Aorta (tissue), 5 donors: ENCODE data around the gene TSPAN11. TPM values are rescaled to one million over a fixed set of nuclear protein-coding genes. Genes with fewer than 3 reads are reported as not detected.
"Not testable (repeated sequence)": the region's sequence is repeated elsewhere in the genome, so short reads cannot be mapped to it uniquely, and the experiment has no call there.

Source experiments
- ATAC-seq: fragments of 200-7000 bp; cut with Tn5 transposase; one replicate; pipeline ENCODE4 v1.9.1; 2022; ENCODE audit warnings: moderate library complexity; ENCODE audit not compliant: low FRiP score
- DNase-seq, 2 donors: peaks; one replicate each; pipeline ENCODE4 v3.0.0-alpha.2; 2020
- H3K27ac ChIP-seq, 2 donors: one replicate each; pipeline ENCODE4 v1.5.1; 2013; ENCODE audit warnings: low read length in 2 of 2, mild to moderate bottlenecking in 2 of 2, moderate library complexity in 2 of 2, control low read depth in 1 of 2, inconsistent platforms in 1 of 2, low read depth in 1 of 2
- H3K27me3 ChIP-seq, 2 donors: one replicate each; pipeline ENCODE4 v1.6.1; 2013; ENCODE audit warnings: control low read depth in 1 of 2, low read length in 1 of 2, mild to moderate bottlenecking in 1 of 2, moderate library complexity in 1 of 2; ENCODE audit not compliant: insufficient read depth in 2 of 2, control insufficient read depth in 1 of 2
- H3K36me3 ChIP-seq, 2 donors: one replicate each; pipeline ENCODE4 v1.6.1; 2013; ENCODE audit warnings: control low read depth in 1 of 2, low read length in 1 of 2, mild to moderate bottlenecking in 1 of 2; ENCODE audit not compliant: insufficient read depth in 2 of 2, control insufficient read depth in 1 of 2
- H3K4me1 ChIP-seq, 2 donors: one replicate each; pipeline ENCODE4 v1.6.1; 2013; ENCODE audit warnings: low read length in 2 of 2, control low read depth in 1 of 2, mild to moderate bottlenecking in 1 of 2, moderate library complexity in 1 of 2; ENCODE audit not compliant: insufficient read depth in 2 of 2, control insufficient read depth in 1 of 2
- H3K4me3 ChIP-seq, 2 donors: one replicate each; pipeline ENCODE4 v1.5.1; 2013; ENCODE audit warnings: low read length in 2 of 2, control low read depth in 1 of 2, mild to moderate bottlenecking in 1 of 2
- H3K9me3 ChIP-seq: one replicate; pipeline ENCODE4 v1.6.1; 2013; ENCODE audit warnings: mild to moderate bottlenecking, low read length; ENCODE audit not compliant: control insufficient read depth
- WGBS, 2 donors: extraction: QIAGEN DNeasy Blood & Tissue Kit; methylation state at CpG; one replicate each; pipeline ENCODE4 v1.1.7; 2013; 5-methylcytosine and 5-hydroxymethylcytosine counted together
- intact Hi-C, 2 donors: fragments of 100-400 bp; cut with DNase I; formaldehyde crosslinking; loops; one replicate each; pipeline versions ENCODE4 v1.14.2 to v1.15.0; 2022
- polyA plus RNA-seq, 2 donors: library from polyadenylated mRNA; stranded (reverse); fragments of 200-250 nt; gene quantifications; one replicate each; pipeline ENCODE4 v1.2.3, GENCODE V29; 2013
- total RNA-seq, 2 donors: library from RNA; stranded (reverse); fragmentation: NEBNext Ultra II Directional; extraction: Animal tissue kit (Norgen Biotek cat#: 25700); gene quantifications; one replicate each; pipeline ENCODE4 v1.2.1, GENCODE V29; 2021
- donor health status: healthy with polysubstance abuse.
- donor health status: Bipolar disorder and iron deficiency.
- donor health status: DM: no; HTN: no; CAD: no.
- donor health status: DM: no; HTN: no; CAD: no.
- donor health status: DM: yes; HTN: yes; CAD: no.

TSPAN11 gene
- total and polyA plus RNA-seq, 4 donors, result 0.03 to 14.1 (median 2.8) TPM; not detected in 1

- intact Hi-C loops, result no loop called here
- Histone ChIP-seq H3K27me3 (peaks cover 0 to 3% of the 10 kb centered on the region in 2 donors), H3K4me1 (no peaks in the 10 kb centered on the region), H3K4me3 (no peak overlapping the region), H3K9me3 (peaks cover 3% of the 10 kb centered on the region), H3K27ac (no peak overlapping the region), H3K36me3 (no peaks in the 10 kb centered on the region)
- no peak for DNase-seq
- no peak for ATAC-seq
Observed at GRCh38 chr12:30887226-30887625, 39.3 kb upstream of the TSPAN11 start.

DNA sequence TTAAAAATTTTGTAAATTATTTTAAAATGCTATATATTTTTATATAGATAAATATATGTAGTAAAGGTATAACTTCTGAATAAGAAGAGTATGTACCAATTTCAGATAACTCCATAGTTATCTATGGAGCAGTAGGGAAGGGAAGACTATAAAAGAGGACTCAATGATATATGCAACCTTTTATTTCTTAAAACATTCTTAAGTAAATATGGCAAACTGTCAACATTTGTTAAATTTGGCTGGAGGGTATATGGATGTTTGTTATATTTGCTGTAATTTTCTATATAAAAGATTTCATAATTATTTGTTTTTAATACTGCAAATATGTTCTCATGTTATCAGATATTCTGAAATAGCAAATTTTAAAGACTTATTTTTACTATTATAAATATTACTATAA, 38.3 kb upstream of the TSPAN11 start:
- H3K9me3 ChIP-seq, result peaks cover 3% of the 10 kb centered on the region
- H3K36me3 ChIP-seq, result no peaks in the 10 kb centered on the region
- no peak overlapping the region for H3K4me3 ChIP-seq
- H3K27me3 ChIP-seq, result peaks cover 0 to 3% of the 10 kb centered on the region in 2 donors
- H3K27ac ChIP-seq, result no peak overlapping the region
- H3K4me1 ChIP-seq, result no peaks in the 10 kb centered on the region
- DNase-seq, result no peak
- ATAC-seq, result no peak
- intact Hi-C loops, result no loop called here

DNA sequence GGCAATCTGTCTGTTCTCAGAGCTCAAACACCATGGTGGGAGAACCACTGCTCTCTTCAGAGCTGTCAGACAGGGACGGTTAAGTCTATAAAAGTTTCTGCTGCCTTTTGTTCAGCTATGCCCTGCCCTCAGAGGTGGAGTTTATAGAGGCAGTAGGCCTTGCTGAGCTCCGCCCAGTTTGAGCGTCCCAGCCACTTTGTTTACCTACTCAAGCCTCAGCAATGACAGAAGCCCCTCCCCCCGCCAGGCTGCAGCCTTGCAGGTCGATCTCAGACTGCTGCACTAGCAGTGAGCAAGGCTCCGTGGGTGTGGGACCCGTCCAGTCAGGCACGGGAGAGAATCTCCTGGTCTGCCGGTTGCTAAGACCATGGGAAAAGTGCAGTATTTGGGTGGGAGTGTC, 32.0 kb upstream of the TSPAN11 start:
- H3K27ac ChIP-seq, H3K27me3 ChIP-seq, ATAC-seq, DNase-seq, H3K4me1 ChIP-seq, H3K36me3 ChIP-seq, H3K9me3 ChIP-seq, H3K4me3 ChIP-seq, intact Hi-C loops: not testable (repeated sequence)
- 48 to 57% methylated on average over 9 of the region's 9 CpGs for WGBS, 2 donors

- 30 to 39% methylated on average over 3 of the region's 3 CpGs for WGBS, 2 donors
Observed at GRCh38 chr12:30896461-30896860, 30.1 kb upstream of the TSPAN11 start.

GRCh38 chr12:30898846-30899245, 27.7 kb upstream of the TSPAN11 start:
- no peaks in the 10 kb centered on the region for H3K36me3 ChIP-seq
- DNase-seq (no peak), ATAC-seq (no peak)
- H3K4me3 ChIP-seq, result no peak overlapping the region
- 82 to 84% methylated on average over 1 of the region's 1 CpG for WGBS, 2 donors
- intact Hi-C loops, result no loop called here
- no peaks in the 10 kb centered on the region for H3K4me1 ChIP-seq
- no peaks in the 10 kb centered on the region for H3K27me3 ChIP-seq
- H3K27ac ChIP-seq, result no peak overlapping the region
- H3K9me3 ChIP-seq, result no peaks in the 10 kb centered on the region

More at GRCh38 chr12:30896461-30896860, 30.1 kb upstream of the TSPAN11 start:
- Histone ChIP-seq H3K36me3 (no peaks in the 10 kb centered on the region), H3K4me3 (no peak overlapping the region), H3K9me3 (no peaks in the 10 kb centered on the region), H3K4me1 (no peaks in the 10 kb centered on the region), H3K27me3 (no peaks in the 10 kb centered on the region), H3K27ac (no peak overlapping the region)
- DNase-seq (no peak), ATAC-seq (no peak)
- intact Hi-C loops, result no loop called here

- no peak for ATAC-seq
- H3K9me3 ChIP-seq, result no peaks in the 10 kb centered on the region
- no peaks in the 10 kb centered on the region for H3K36me3 ChIP-seq
- H3K4me1 ChIP-seq, result no peaks in the 10 kb centered on the region
- no peaks in the 10 kb centered on the region for H3K27me3 ChIP-seq
- H3K27ac ChIP-seq, result no peak overlapping the region
- intact Hi-C loops, result no loop called here
- DNase-seq, result no peak
- WGBS, 2 donors, result 76 to 91% methylated on average over 1 of the region's 1 CpG
- H3K4me3 ChIP-seq, result no peak overlapping the region
Observed at GRCh38 chr12:30900351-30900750, 26.2 kb upstream of the TSPAN11 start.

DNA sequence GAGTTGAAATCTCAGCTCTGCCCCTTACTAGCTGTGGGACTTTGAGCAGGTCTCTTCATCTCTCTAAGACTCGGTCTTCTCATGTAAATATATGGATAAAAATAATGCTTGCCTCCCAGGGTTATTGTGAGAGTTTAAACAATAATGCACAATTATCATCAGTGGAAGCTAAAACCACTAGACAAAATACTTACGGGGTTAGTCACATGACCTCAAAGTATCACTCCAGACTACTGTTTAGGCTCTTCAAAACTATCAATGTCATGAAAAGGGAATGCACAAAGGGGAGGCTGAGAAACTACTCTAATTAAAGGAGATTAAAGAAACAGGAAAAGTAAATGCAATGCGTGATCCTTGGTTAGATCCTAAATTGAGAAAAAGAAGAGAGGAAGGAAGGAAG, 24.5 kb upstream of the TSPAN11 start:
- Histone ChIP-seq H3K4me3 (no peak overlapping the region), H3K27ac (no peak overlapping the region), H3K27me3 (no peaks in the 10 kb centered on the region), H3K9me3 (no peaks in the 10 kb centered on the region), H3K4me1 (no peaks in the 10 kb centered on the region), H3K36me3 (no peaks in the 10 kb centered on the region)
- WGBS, 2 donors, result 73 to 74% methylated on average over 3 of the region's 3 CpGs
- intact Hi-C loops, result no loop called here
- DNase-seq (no peak), ATAC-seq (no peak)

GRCh38 chr12:30902596-30902995, 24.0 kb upstream of the TSPAN11 start:
- WGBS, 2 donors, result 57 to 61% methylated on average over 4 of the region's 4 CpGs
- no peak for ATAC-seq
- H3K9me3 ChIP-seq, result no peaks in the 10 kb centered on the region

GRCh38 chr12:30905463-30906009, 21.0 kb upstream of the TSPAN11 start:
- intact Hi-C loops, result no loop called here
- DNase-seq (no peak), ATAC-seq (no peak)
- Histone ChIP-seq H3K27ac (no peak overlapping the region), H3K4me3 (no peak overlapping the region), H3K36me3 (no peaks in the 10 kb centered on the region), H3K27me3 (no peaks in the 10 kb centered on the region), H3K4me1 (no peaks in the 10 kb centered on the region), H3K9me3 (no peaks in the 10 kb centered on the region)
- WGBS, 2 donors, result 63 to 72% methylated on average over 6 of the region's 6 CpGs

More at GRCh38 chr12:30902596-30902995, 24.0 kb upstream of the TSPAN11 start:
- no peak for DNase-seq
- intact Hi-C loops, result no loop called here
- Histone ChIP-seq H3K4me3 (no peak overlapping the region), H3K4me1 (no peaks in the 10 kb centered on the region), H3K27me3 (no peaks in the 10 kb centered on the region), H3K27ac (no peak overlapping the region), H3K36me3 (no peaks in the 10 kb centered on the region)
